ENCODE data around the gene TMEM120A. TPM values are rescaled to one million over a fixed set of nuclear protein-coding genes. Genes with fewer than 3 reads are reported as not detected.
A peak's percentile ranks its signal among the peaks of the same experiment; 100 is the strongest.
"Not testable (repeated sequence)": the region's sequence is repeated elsewhere in the genome, so short reads cannot be mapped to it uniquely, and the experiment has no call there.

Gene TMEM120A
- total and polyA plus RNA-seq, 4 donors: 15.7 to 90.1 (median 57.6) TPM

GRCh38 chr7:76009672-76010600 is 15.5 kb upstream of the TMEM120A start:
- H3K9me3 ChIP-seq (ENCODE audit: control insufficient read depth in 4 of 4, insufficient read depth in 3 of 4, low read length in 3 of 4): no peaks in the 10 kb centered on the region
- DNase-seq (no peak), ATAC-seq (ENCODE audit: insufficient read depth, low FRiP score) (no peak)
- TF ChIP-seq, protein P1, sequence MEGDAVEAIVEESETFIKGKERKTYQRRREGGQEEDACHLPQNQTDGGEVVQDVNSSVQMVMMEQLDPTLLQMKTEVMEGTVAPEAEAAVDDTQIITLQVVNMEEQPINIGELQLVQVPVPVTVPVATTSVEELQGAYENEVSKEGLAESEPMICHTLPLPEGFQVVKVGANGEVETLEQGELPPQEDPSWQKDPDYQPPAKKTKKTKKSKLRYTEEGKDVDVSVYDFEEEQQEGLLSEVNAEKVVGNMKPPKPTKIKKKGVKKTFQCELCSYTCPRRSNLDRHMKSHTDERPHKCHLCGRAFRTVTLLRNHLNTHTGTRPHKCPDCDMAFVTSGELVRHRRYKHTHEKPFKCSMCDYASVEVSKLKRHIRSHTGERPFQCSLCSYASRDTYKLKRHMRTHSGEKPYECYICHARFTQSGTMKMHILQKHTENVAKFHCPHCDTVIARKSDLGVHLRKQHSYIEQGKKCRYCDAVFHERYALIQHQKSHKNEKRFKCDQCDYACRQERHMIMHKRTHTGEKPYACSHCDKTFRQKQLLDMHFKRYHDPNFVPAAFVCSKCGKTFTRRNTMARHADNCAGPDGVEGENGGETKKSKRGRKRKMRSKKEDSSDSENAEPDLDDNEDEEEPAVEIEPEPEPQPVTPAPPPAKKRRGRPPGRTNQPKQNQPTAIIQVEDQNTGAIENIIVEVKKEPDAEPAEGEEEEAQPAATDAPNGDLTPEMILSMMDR (IDR thresholded peaks at IDR 0.05; ENCODE audit: control extremely low read depth, extremely low read depth): no peak
- H3K27ac ChIP-seq (ENCODE audit: low read depth in 1 of 2, low read length in 1 of 2): peak overlapping the region in 1 of 2 donors; percentile 41
- no peak overlapping the region for H3K4me3 ChIP-seq
- H3K9ac ChIP-seq (ENCODE audit: insufficient read depth in 1 of 2, low read length in 2 of 2): no peak overlapping the region
- no peaks in the 10 kb centered on the region for H3K27me3 ChIP-seq (ENCODE audit: control insufficient read depth in 3 of 3, insufficient read depth in 3 of 3, low read length in 2 of 3)
- peaks cover 0 to 7% (median 2%) of the 10 kb centered on the region in 4 donors for H3K36me3 ChIP-seq (ENCODE audit: control insufficient read depth in 4 of 4, insufficient read depth in 4 of 4, low read length in 4 of 4)
- 83 to 85% methylated on average over 11 of the region's 11 CpGs for WGBS, 2 donors
- H3K4me1 ChIP-seq (ENCODE audit: control insufficient read depth in 5 of 5, insufficient read depth in 5 of 5, low read length in 5 of 5): peaks cover 0 to 15% (median 4%) of the 10 kb centered on the region in 5 donors

- H3K4me3 ChIP-seq: no peak overlapping the region
- ATAC-seq (ENCODE audit: insufficient read depth, low FRiP score): no peak
- no peaks in the 10 kb centered on the region for H3K27me3 ChIP-seq (ENCODE audit: control insufficient read depth in 3 of 3, insufficient read depth in 3 of 3, low read length in 2 of 3)
- DNase-seq: no peak
- peaks cover 0 to 12% (median 3%) of the 10 kb centered on the region in 4 donors for H3K36me3 ChIP-seq (ENCODE audit: control insufficient read depth in 4 of 4, insufficient read depth in 4 of 4, low read length in 4 of 4)
- no peak overlapping the region for H3K27ac ChIP-seq (ENCODE audit: low read depth in 1 of 2, low read length in 1 of 2)
- no peak overlapping the region for H3K9ac ChIP-seq (ENCODE audit: insufficient read depth in 1 of 2, low read length in 2 of 2)
- WGBS, 2 donors: 62 to 68% methylated on average over 8 of the region's 8 CpGs
- TF ChIP-seq, protein P1 (IDR thresholded peaks at IDR 0.05; ENCODE audit: control extremely low read depth, extremely low read depth): no peak
- H3K9me3 ChIP-seq (ENCODE audit: control insufficient read depth in 4 of 4, insufficient read depth in 3 of 4, low read length in 3 of 4): no peaks in the 10 kb centered on the region
- peaks cover 0 to 15% (median 4%) of the 10 kb centered on the region in 5 donors for H3K4me1 ChIP-seq (ENCODE audit: control insufficient read depth in 5 of 5, insufficient read depth in 5 of 5, low read length in 5 of 5)
Measured at GRCh38 chr7:76008156-76008687, 13.8 kb upstream of the TMEM120A start.

- peaks cover 4 to 27% (median 7%) of the 10 kb centered on the region in 4 donors for H3K36me3 ChIP-seq (ENCODE audit: control insufficient read depth in 4 of 4, insufficient read depth in 4 of 4, low read length in 4 of 4)
- not testable (repeated sequence) for ATAC-seq (ENCODE audit: insufficient read depth, low FRiP score)
Measured at GRCh38 chr7:76005004-76005403, 10.6 kb upstream of the TMEM120A start.

DNA sequence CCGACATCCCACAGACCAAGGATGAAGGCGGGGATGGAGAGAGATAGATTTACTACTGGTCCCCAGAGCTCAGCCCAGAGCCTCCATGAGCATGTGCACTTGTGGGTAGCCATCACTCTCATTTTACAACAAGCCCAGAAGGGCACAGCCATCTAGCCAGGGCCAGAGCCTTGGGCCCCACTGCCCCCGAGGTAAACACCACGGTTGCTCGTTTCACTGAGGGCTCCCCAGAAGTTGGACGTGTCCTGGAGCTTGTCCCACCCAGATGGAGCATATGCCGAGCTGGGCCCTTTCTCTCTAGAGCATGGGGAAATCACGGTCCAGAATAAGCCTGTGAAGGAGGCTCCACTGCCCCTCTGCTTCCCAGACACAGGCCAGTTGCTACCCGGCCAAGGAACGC is 9.0 kb upstream of the TMEM120A start:
- TF ChIP-seq, protein P1 (IDR thresholded peaks at IDR 0.05; ENCODE audit: control extremely low read depth, extremely low read depth): no peak
- ATAC-seq (ENCODE audit: insufficient read depth, low FRiP score) (no peak), DNase-seq (no peak)
- 97% methylated on average over 10 of the region's 10 CpGs for WGBS, 2 donors
- Histone ChIP-seq H3K4me3 (no peak overlapping the region), H3K4me1 (ENCODE audit: control insufficient read depth in 5 of 5, insufficient read depth in 5 of 5, low read length in 5 of 5) (no peaks in the 10 kb centered on the region), H3K27ac (ENCODE audit: low read depth in 1 of 2, low read length in 1 of 2) (no peak overlapping the region), H3K9ac (ENCODE audit: insufficient read depth in 1 of 2, low read length in 2 of 2) (no peak overlapping the region), H3K9me3 (ENCODE audit: control insufficient read depth in 4 of 4, insufficient read depth in 3 of 4, low read length in 3 of 4) (peaks cover 0 to 1% (median 0%) of the 10 kb centered on the region in 4 donors), H3K27me3 (ENCODE audit: control insufficient read depth in 3 of 3, insufficient read depth in 3 of 3, low read length in 2 of 3) (no peaks in the 10 kb centered on the region), H3K36me3 (ENCODE audit: control insufficient read depth in 4 of 4, insufficient read depth in 4 of 4, low read length in 4 of 4) (peaks cover 4 to 27% (median 10%) of the 10 kb centered on the region in 4 donors)

More at GRCh38 chr7:76005004-76005403, 10.6 kb upstream of the TMEM120A start:
- not testable (repeated sequence) for DNase-seq; H3K4me3 ChIP-seq; H3K9me3 ChIP-seq (ENCODE audit: control insufficient read depth in 4 of 4, insufficient read depth in 3 of 4, low read length in 3 of 4); H3K9ac ChIP-seq (ENCODE audit: insufficient read depth in 1 of 2, low read length in 2 of 2); H3K27ac ChIP-seq (ENCODE audit: low read depth in 1 of 2, low read length in 1 of 2); H3K4me1 ChIP-seq (ENCODE audit: control insufficient read depth in 5 of 5, insufficient read depth in 5 of 5, low read length in 5 of 5); H3K27me3 ChIP-seq (ENCODE audit: control insufficient read depth in 3 of 3, insufficient read depth in 3 of 3, low read length in 2 of 3)
- WGBS, 2 donors: 82 to 98% methylated on average over 4 of the region's 4 CpGs

Measured in lung (tissue), 12 donors.